HepG2 (cell line): ENCODE data around the gene LRIG1. TPM values are rescaled to one million over a fixed set of nuclear protein-coding genes. Genes with fewer than 3 reads are reported as not detected.

Source experiments
- ATAC-seq: fragments of 200-7000 bp; cut with Tn5 transposase; 3 replicates; pipeline ENCODE4 v1.9.1; 2020; ENCODE audit warnings: mild to moderate bottlenecking, moderate library complexity
- BruUV-seq: library from RNA; stranded (reverse); fragments of 400-500 nt; replicated peaks from 2 replicates; lab custom pipeline; 2021; lab: Mats Ljungman, UMichigan
- CTCF ChIA-PET: fragments of 300-600 bp; formaldehyde crosslinking; extraction: SDS; loops from one replicate; lab custom pipeline; 2021; ENCODE audit warnings: low total read pairs, inconsistent platforms, low intra/inter-chr PET ratio; lab: Yijun Ruan, JAX
- POLR2A ChIA-PET: fragments of 350-600 bp; sonication (Branson Sonifier 250); formaldehyde crosslinking; loops from one replicate; lab custom pipeline; 2020; ENCODE audit warnings: antibody characterized with exemption, inconsistent platforms; lab: Yijun Ruan, JAX
- DNase-seq: peaks from one replicate; pipeline ENCODE4 v3.0.0-alpha.2; 2015; ENCODE audit warnings: low spot score
- FAIRE-seq: peaks from 3 replicates; lab custom pipeline; 2011; peaks lifted over from hg19 to GRCh38; lab: Jason Lieb, UNC
- H2AFZ ChIP-seq: one replicate; pipeline ENCODE4 v1.6.1; 2011; ENCODE audit warnings: low read length, inconsistent platforms
- H3K27ac ChIP-seq: fragments of 300-600 bp; 3 replicates; pipeline ENCODE4 v1.8.0; 2011; ENCODE audit warnings: mixed run types, mild to moderate bottlenecking, mixed read lengths, low read length, inconsistent platforms; ENCODE audit not compliant: insufficient read depth; ENCODE audit errors: extremely low read length
- H3K27me3 ChIP-seq, 2 experiments: fragments of 200-600 bp in 1 of 2; 2 replicates in 1 of 2; 3 replicates in 1 of 2; pipeline versions ENCODE4 v1.6.0 to v1.8.0; 2011; ENCODE audit warnings: low read length in 2 of 2, mild to moderate bottlenecking in 2 of 2, moderate library complexity in 2 of 2, inconsistent platforms in 1 of 2; ENCODE audit not compliant: insufficient read depth in 2 of 2, control insufficient read depth in 1 of 2
- H3K36me3 ChIP-seq, 2 experiments: fragments of 200-600 bp in 1 of 2; replicated peaks in 1 of 2; 2 replicates in 1 of 2; 3 replicates in 1 of 2; pipeline versions ENCODE4 v1.5.1 to v1.8.0; 2011; ENCODE audit warnings: low read length in 2 of 2, inconsistent platforms in 1 of 2; ENCODE audit not compliant: insufficient read depth in 2 of 2, control insufficient read depth in 1 of 2
- H3K4me1 ChIP-seq: 2 replicates; pipeline ENCODE4 v1.5.1; 2012; ENCODE audit warnings: low read length, inconsistent platforms; ENCODE audit not compliant: insufficient read depth
- H3K4me2 ChIP-seq: 2 replicates; pipeline ENCODE4 v1.6.0; 2011; ENCODE audit warnings: low read depth, low read length, inconsistent platforms
- H3K4me3 ChIP-seq, 3 experiments: fragments of 200-600 bp in 1 of 3; sonication (generic), shearing (Covaris generic) in 1 of 3; replicated peaks in 1 of 3; 2 replicates each; pipeline ENCODE4 v1.5.1; 2011 to 2016; ENCODE audit warnings: low read length in 3 of 3, inconsistent platforms in 2 of 3, low read depth in 2 of 3, mild to moderate bottlenecking in 2 of 3, control low read depth in 1 of 3, mixed read lengths in 1 of 3; ENCODE audit not compliant: insufficient read depth in 1 of 3
- H3K79me2 ChIP-seq: one replicate; pipeline ENCODE4 v1.6.1; 2011; ENCODE audit warnings: low read length, inconsistent platforms; ENCODE audit not compliant: insufficient read depth
- H3K9ac ChIP-seq: 2 replicates; pipeline ENCODE4 v1.6.0; 2011; ENCODE audit warnings: mild to moderate bottlenecking, low read depth, low read length, inconsistent platforms; ENCODE audit not compliant: insufficient read depth
- H3K9me3 ChIP-seq: 2 replicates; pipeline ENCODE4 v1.5.1; 2012; ENCODE audit warnings: mild to moderate bottlenecking, low read length
- H4K20me1 ChIP-seq: 2 replicates; pipeline ENCODE4 v1.6.0; 2011; ENCODE audit warnings: inconsistent platforms, mild to moderate bottlenecking, low read length, moderate library complexity; ENCODE audit not compliant: insufficient read depth
- ARID5B ChIP-seq: IDR thresholded peaks from 2 replicates; pipeline ENCODE4 v1.4.0; 2020; ENCODE audit warnings: mild to moderate bottlenecking, missing genetic modification reagents
- ATM ChIP-seq: fragments of 450-650 bp; IDR thresholded peaks from 2 replicates; pipeline ENCODE4 v1.7.1; 2017; ENCODE audit warnings: mild to moderate bottlenecking, borderline replicate concordance
- EEA1 ChIP-seq: sonication (generic); formaldehyde crosslinking; IDR thresholded peaks from 2 replicates; pipeline ENCODE4 v1.5.1; 2020; ENCODE audit warnings: mild to moderate bottlenecking, missing genetic modification reagents, borderline replicate concordance
- HOXA5 ChIP-seq: sonication (generic); formaldehyde crosslinking; IDR thresholded peaks from 2 replicates; pipeline ENCODE4 v1.4.0; 2020; ENCODE audit warnings: missing genetic modification reagents
- IKZF5 ChIP-seq: IDR thresholded peaks from 2 replicates; pipeline ENCODE4 v1.6.1; 2018; ENCODE audit warnings: missing genetic modification reagents, mild to moderate bottlenecking, missing compliant biosample characterization
- PHB2 ChIP-seq: fragments of 450-650 bp; IDR thresholded peaks from 2 replicates; pipeline ENCODE4 v1.6.1; 2018; ENCODE audit not compliant: partially characterized antibody
- PITX1 ChIP-seq: sonication (generic); formaldehyde crosslinking; IDR thresholded peaks from 2 replicates; pipeline ENCODE4 v1.5.1; 2020; ENCODE audit warnings: mild to moderate bottlenecking, missing genetic modification reagents
- RAD21 ChIP-seq: fragments of 450-650 bp; formaldehyde crosslinking; IDR thresholded peaks from 2 replicates; pipeline ENCODE4 v1.5.0; 2020; ENCODE audit warnings: mild to moderate bottlenecking
- SNRNP70 ChIP-seq: fragments of 200-400 bp; formaldehyde crosslinking; IDR thresholded peaks from 2 replicates; pipeline ENCODE4 v1.6.1; 2017; ENCODE audit warnings: mild to moderate bottlenecking, low read depth, low read length, moderate library complexity
- SP5 ChIP-seq: IDR thresholded peaks from 2 replicates; pipeline ENCODE4 v1.6.1; 2016; ENCODE audit warnings: low read depth, borderline replicate concordance
- SRSF1 ChIP-seq: fragments of 200-400 bp; formaldehyde crosslinking; optimal IDR thresholded peaks from 2 replicates; pipeline ENCODE3; 2017; ENCODE audit warnings: mild to moderate bottlenecking, low read depth, low read length, moderate library complexity
- U2AF1 ChIP-seq: fragments of 200-400 bp; formaldehyde crosslinking; optimal IDR thresholded peaks from 2 replicates; pipeline ENCODE3; 2017; ENCODE audit warnings: mild to moderate bottlenecking, low read depth, low read length
- ZNF660 ChIP-seq: sonication (generic); formaldehyde crosslinking; IDR thresholded peaks from 2 replicates; pipeline ENCODE4 v1.5.1; 2020; ENCODE audit warnings: mild to moderate bottlenecking, low read depth, missing genetic modification reagents, borderline replicate concordance
- WGBS: methylation state at CpG from one replicate; pipeline ENCODE4 v1.1.6; 2017; ENCODE audit warnings: low lambda C conversion rate; 5-methylcytosine and 5-hydroxymethylcytosine counted together
- in situ Hi-C: cut with HindIII; loops from 2 replicates; pipeline ENCODE4 v1.10.0; 2017; ENCODE audit warnings: low pct_unique_long_range_greater_than_20kb; ENCODE audit not compliant: extremely low pct_ligation_motif_present
- intact Hi-C: fragments of 100-400 bp; cut with micrococcal nuclease; formaldehyde crosslinking; loops from one replicate; pipeline ENCODE4 v1.10.0; 2022; ENCODE audit not compliant: unreplicated experiment
- polyA plus RNA-seq, 8 experiments: library from polyadenylated mRNA; depleted of rRNA in 3 of 8; stranded (reverse) in 7 of 8; unstranded in 1 of 8; fragments of >200 nt; fragmentation: Illumina TruSeq in 4 of 8; extraction: Trizol in 4 of 8; gene quantifications; 2 replicates each; pipeline versions ENCODE4 v1.2.1 to v1.2.3, GENCODE V29; 2011 to 2016; ENCODE audit warnings: low read depth in 4 of 8, missing spikeins in 1 of 8, mixed read lengths in 1 of 8; ENCODE audit not compliant: insufficient read depth in 1 of 8
- total RNA-seq, 5 experiments: library from RNA; depleted of rRNA; stranded (reverse); fragments of >200 nt; fragmentation: Illumina TruSeq; extraction: Trizol; gene quantifications; 2 replicates each; pipeline ENCODE4 v1.2.3, GENCODE V29; 2016; ENCODE audit warnings: low read depth in 1 of 5
- TF ChIP-seq, protein P1 (sequence below): IDR thresholded peaks from 2 replicates; pipeline ENCODE4 v1.6.1; 2012; ENCODE audit warnings: inconsistent platforms
- TF ChIP-seq, protein P2 (sequence below): IDR thresholded peaks from 2 replicates; pipeline ENCODE4 v1.6.1; 2016; ENCODE audit warnings: mild to moderate bottlenecking, missing biosample characterization, missing genetic modification reagents
- TF ChIP-seq, protein P3 (sequence below): IDR thresholded peaks from 2 replicates; pipeline ENCODE4 v1.6.1; 2016; ENCODE audit warnings: missing genetic modification reagents, missing compliant biosample characterization

Gene LRIG1
- total and polyA plus RNA-seq, 2 of the 13 experiments (the other 11 are each of a cell fraction or from before 2014, with no cell fraction given): 17.8 to 24.8 TPM

GRCh38 chr3:66441129-66441528 lies 59.7 kb downstream of the LRIG1 start:
- peaks cover 4 to 12% of the 10 kb centered on the region in 2 experiments; a peak in 3 of 5 replicates for H3K36me3 ChIP-seq
- in situ Hi-C loops: no loop called here
- TF ChIP-seq U2AF1 (no peak), ATM (no peak), IKZF5 (CRISPR knock-in tag) (no peak), HOXA5 (CRISPR knock-in tag) (no peak), PITX1 (CRISPR knock-in tag) (no peak), SP5 (CRISPR knock-in tag) (no peak), ZNF660 (CRISPR knock-in tag) (no peak), SRSF1 (no peak), PHB2 (no peak), EEA1 (CRISPR knock-in tag) (no peak), SNRNP70 (no peak), ARID5B (CRISPR knock-in tag) (no peak), RAD21 (CRISPR knock-in tag) (no peak)
- TF ChIP-seq, protein P1, sequence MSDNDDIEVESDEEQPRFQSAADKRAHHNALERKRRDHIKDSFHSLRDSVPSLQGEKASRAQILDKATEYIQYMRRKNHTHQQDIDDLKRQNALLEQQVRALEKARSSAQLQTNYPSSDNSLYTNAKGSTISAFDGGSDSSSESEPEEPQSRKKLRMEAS: no peak
- TF ChIP-seq, protein P2, sequence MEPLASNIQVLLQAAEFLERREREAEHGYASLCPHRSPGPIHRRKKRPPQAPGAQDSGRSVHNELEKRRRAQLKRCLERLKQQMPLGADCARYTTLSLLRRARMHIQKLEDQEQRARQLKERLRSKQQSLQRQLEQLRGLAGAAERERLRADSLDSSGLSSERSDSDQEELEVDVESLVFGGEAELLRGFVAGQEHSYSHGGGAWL (CRISPR knock-in tag): no peak
- TF ChIP-seq, protein P3, sequence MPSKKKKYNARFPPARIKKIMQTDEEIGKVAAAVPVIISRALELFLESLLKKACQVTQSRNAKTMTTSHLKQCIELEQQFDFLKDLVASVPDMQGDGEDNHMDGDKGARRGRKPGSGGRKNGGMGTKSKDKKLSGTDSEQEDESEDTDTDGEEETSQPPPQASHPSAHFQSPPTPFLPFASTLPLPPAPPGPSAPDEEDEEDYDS (CRISPR knock-in tag): no peak
- TF ChIP-seq, all 625 proteins: peak for 0
- H3K9me3 ChIP-seq: no peaks in the 10 kb centered on the region
- 94% methylated on average over 8 of the region's 8 CpGs for WGBS
- H3K79me2 ChIP-seq: peaks cover 4% of the 10 kb centered on the region
- no TSS peak for BruUV-seq
- peaks cover 34% of the 10 kb centered on the region for H3K4me1 ChIP-seq
- no peak overlapping the region for H3K27ac ChIP-seq
- no peak for FAIRE-seq
- no peaks in the 10 kb centered on the region for H4K20me1 ChIP-seq
- no peak overlapping the region for H2AFZ ChIP-seq
- no peaks in the 10 kb centered on the region for H3K27me3 ChIP-seq
- ChIA-PET CTCF (no interaction called here), POLR2A (interaction anchor here (2.1 kb wide), 1 partner anchor 23 kb away, joined by 13 read pairs; no protein-coding TSS in a partner anchor)
- H3K4me2 ChIP-seq: no peak overlapping the region
- DNase-seq: no peak
- intact Hi-C loops: loop anchor here (5.0 kb wide), 1 partner anchor 61 kb away; the partner anchor contains the start of gene LRIG1
- no peak overlapping the region for H3K9ac ChIP-seq
- ATAC-seq: no peak
- H3K4me3 ChIP-seq: no peak overlapping the region
